Activated T-cell treated with anti-CD3 and anti-CD28 coated beads, Interleukin-2, amount 50 U/mL, for 72 hours (primary cell): Measurements from ENCODE around the gene ADAMTS17. TPM values are rescaled to one million over a fixed set of nuclear protein-coding genes. Genes with fewer than 3 reads are reported as not detected.

Experiments used
- ATAC-seq, 2 donors: fragments of 150-1000 bp; cut with Tn5 transposase; replicated peaks in 1 of 2; 2 replicates each; pipeline ENCODE4 v1.10.0; 2021; ENCODE audit warnings: moderate library complexity in 2 of 2, mild to moderate bottlenecking in 1 of 2
- DNase-seq, 2 donors: peaks; one replicate each; pipeline ENCODE4 v3.0.0; 2021 to 2022; ENCODE audit warnings: mixed read lengths in 1 of 2
- H3K27ac Mint-ChIP-seq: one replicate; pipeline ENCODE4 v1.8.0; 2022; ENCODE audit warnings: mild to moderate bottlenecking, moderate library complexity, mixed read lengths
- H3K27me3 Mint-ChIP-seq: one replicate; pipeline ENCODE4 v1.8.0; 2022; ENCODE audit warnings: low read depth, mixed read lengths
- H3K36me3 Mint-ChIP-seq, 2 donors: one replicate each; pipeline ENCODE4 v1.8.0; 2022; ENCODE audit warnings: mixed read lengths in 2 of 2, mild to moderate bottlenecking in 1 of 2; ENCODE audit not compliant: insufficient read depth in 2 of 2
- H3K4me1 Mint-ChIP-seq: one replicate; pipeline ENCODE4 v1.8.0; 2022; ENCODE audit warnings: low read depth, mixed read lengths
- H3K4me3 Mint-ChIP-seq, 2 donors: one replicate each; pipeline ENCODE4 v1.8.0; 2022; ENCODE audit warnings: mild to moderate bottlenecking in 2 of 2, mixed read lengths in 2 of 2, moderate library complexity in 2 of 2
- H3K9me3 Mint-ChIP-seq, 2 donors: one replicate each; pipeline ENCODE4 v1.8.0; 2022; ENCODE audit warnings: mixed read lengths in 2 of 2
- total RNA-seq, 2 donors: library from RNA; stranded (reverse); gene quantifications; one replicate each; pipeline ENCODE4 v1.2.3, GENCODE V29; 2022

ADAMTS17 gene
- total RNA-seq, 2 donors from 2014 or later = 2.4 to 2.6 TPM

DNA sequence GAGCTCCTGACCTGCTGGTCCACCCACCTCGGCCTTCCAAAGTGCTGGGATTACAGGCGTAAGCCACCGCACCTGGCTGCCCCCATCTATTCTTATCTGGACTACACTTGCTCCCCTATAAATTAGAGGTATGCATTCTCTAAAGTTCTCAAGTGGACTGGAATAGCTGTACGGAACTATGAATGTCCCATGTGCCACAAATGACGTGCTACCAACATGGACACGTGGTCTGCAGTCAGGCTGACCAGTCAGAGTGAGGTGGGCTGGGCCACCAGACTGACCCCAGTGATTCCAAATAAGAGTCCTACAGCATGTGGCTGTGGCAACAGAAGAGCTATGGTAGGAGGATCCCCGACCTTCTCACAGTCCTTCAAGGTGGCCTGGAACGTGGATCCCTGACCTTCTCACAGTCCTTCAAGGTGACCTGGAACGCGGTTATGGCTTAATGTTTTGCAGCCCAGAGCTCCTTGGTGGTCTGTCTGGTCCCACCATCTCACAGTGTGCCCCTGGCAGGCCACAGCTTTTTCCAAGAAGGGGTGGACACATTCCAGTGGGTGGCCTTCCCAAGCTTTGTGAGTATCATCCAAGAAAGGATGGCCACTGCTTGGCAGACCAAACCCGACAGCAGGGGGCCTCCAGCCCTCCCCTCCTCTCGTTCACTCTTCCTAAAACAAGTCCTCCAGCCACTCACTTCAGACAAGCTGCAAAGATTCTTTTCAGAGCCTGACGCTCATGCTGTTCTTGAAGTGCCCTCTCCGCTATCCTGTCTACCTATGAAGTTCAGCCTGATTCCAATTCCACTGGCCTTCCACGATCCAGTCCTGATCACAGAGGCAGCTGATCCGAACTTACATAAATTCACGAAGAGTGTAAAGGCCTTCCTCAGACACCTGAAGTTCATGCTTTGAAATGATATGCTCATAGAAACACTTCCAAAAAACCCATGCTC lies 4.4 kb downstream of the ADAMTS17 start:
- peaks cover 22% of the 10 kb centered on the region for H3K4me1 Mint-ChIP-seq
- no peak for DNase-seq

DNA sequence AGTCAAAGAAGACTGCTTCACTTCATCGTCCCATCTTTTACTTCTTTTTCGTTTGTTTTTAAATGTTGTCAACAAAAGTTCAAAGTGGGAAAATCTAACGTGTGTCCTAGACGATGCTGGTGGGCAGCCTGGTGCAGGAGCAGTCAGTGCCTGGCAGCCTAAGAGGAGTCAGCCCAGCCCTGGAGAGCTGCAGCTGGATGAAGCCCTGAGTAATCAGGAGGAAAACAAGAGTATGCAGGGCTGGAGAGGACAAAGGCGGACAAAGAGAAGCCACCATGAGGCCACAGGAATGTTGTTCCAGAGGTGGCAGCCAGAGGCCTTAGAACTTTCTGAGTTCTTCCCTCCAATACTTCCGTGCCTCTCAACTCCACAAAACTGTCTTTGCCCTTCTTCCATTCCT lies 5.7 kb downstream of the ADAMTS17 start:
- Mint-ChIP-seq H3K36me3 (no peaks in the 10 kb centered on the region), H3K27me3 (peaks cover 17% of the 10 kb centered on the region), H3K4me3 (no peak overlapping the region), H3K27ac (no peak overlapping the region), H3K9me3 (no peaks in the 10 kb centered on the region), H3K4me1 (peaks cover 32% of the 10 kb centered on the region)
- ATAC-seq = no peak
- DNase-seq = no peak

More for the DNA sequence above, 4.4 kb downstream of the ADAMTS17 start:
- peaks cover 10% of the 10 kb centered on the region for H3K27me3 Mint-ChIP-seq
- H3K4me3 Mint-ChIP-seq = no peak overlapping the region
- ATAC-seq = no peak
- no peaks in the 10 kb centered on the region for H3K9me3 Mint-ChIP-seq
- no peaks in the 10 kb centered on the region for H3K36me3 Mint-ChIP-seq
- H3K27ac Mint-ChIP-seq = no peak overlapping the region

DNA sequence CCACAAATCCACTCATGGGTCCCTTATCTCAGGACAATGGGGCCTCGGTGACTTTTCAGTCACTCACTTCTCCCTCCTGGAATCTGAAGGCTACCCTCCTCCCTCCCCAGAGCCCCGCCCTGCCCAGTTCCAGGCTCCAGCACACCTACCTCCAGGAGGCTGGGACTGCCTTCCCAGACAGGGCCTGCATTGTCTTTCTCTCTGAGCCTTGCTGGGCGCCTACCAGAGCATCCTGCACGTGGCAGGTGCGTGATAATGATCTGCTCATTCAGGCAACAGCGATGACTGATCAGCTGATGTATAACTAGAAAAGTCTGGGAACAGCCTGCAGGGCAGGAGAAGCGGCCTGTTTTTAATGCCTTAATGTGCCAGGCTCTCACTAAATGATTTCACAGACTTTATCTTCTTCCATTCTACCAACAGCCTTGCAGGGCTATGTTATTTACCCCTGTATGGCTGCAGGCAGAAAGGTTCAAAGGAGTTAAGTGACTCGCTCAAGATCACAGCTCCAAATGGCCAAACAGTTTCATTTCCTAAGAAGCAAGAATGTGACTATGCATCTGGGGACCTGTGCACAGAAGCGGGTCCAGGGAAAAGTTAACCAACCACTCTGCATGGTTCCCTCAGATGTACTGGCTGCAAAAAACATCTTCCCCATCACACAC lies 6.3 kb downstream of the ADAMTS17 start:
- DNase-seq (no peak), ATAC-seq (no peak)
- Mint-ChIP-seq H3K36me3 (no peaks in the 10 kb centered on the region), H3K9me3 (no peaks in the 10 kb centered on the region), H3K4me1 (peaks cover 38% of the 10 kb centered on the region), H3K27ac (no peak overlapping the region), H3K4me3 (no peak overlapping the region), H3K27me3 (peaks cover 17% of the 10 kb centered on the region)

DNA sequence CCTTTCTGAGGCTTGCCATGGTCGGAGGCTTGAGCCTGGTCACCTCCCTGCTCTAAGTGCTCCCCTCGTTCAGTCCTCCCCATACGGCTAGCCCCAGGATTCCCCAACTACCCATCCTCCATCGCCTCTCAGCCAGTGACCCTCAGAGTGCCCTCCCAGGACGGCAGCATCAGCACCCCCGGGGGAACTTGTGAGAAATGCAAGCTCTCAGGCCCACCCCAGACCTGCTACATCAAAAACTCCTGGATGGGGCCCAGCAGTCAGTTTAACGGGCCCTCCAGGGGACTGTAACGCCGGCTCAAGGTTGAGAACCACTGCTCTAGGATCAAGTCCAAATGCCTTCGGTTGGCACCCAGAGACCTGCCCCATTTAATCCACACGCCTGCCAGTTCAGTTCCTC lies 6.9 kb downstream of the ADAMTS17 start:
- no peaks in the 10 kb centered on the region for H3K9me3 Mint-ChIP-seq
- ATAC-seq (no peak), DNase-seq (no peak)
- peaks cover 16% of the 10 kb centered on the region for H3K27me3 Mint-ChIP-seq
- H3K27ac Mint-ChIP-seq = no peak overlapping the region
- H3K36me3 Mint-ChIP-seq = no peaks in the 10 kb centered on the region
- H3K4me1 Mint-ChIP-seq = peaks cover 43% of the 10 kb centered on the region
- H3K4me3 Mint-ChIP-seq = no peak overlapping the region

DNA sequence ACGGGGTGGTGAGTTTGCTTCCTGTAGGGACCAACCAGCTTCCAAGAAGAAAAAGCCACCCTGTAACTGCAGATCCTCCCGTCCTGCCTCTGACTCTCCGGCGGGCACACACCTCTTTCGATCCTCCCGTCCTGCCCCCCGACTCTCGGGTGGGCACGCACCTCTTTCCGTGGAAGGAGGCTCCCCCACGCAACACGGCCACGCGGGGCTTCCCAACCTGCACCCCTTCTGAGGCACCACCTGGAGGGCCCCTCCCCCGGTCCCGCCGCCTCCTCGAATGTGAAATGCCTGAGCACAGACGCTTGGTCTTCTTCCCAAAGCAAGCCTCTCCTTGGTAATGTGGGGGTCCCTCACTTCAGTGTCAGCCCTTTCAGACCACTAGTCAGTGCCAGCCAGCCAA lies 7.3 kb downstream of the ADAMTS17 start:
- Mint-ChIP-seq H3K36me3 (no peaks in the 10 kb centered on the region), H3K27me3 (peaks cover 12% of the 10 kb centered on the region), H3K27ac (no peak overlapping the region), H3K4me1 (peaks cover 48% of the 10 kb centered on the region), H3K9me3 (no peaks in the 10 kb centered on the region), H3K4me3 (no peak overlapping the region)
- no peak for DNase-seq
- no peak for ATAC-seq

DNA sequence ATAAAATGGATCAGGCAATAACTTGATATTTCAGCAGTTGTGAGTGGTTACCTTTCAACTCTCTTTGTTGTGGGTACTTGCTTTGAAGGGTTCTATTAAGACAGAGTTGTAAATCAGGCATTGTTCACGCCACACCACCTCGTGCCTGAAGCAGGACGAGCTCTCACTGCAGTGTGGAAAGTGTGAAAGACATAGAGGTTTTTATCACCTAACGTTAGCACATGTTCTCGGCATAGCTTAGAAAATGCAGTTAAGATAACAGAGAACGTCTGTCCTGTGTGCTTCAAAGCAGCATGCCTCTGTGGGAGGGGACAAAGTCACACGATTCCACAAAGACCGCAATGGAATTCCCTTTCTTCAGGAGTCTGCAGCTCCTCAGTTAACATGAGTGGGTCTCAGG lies 7.8 kb downstream of the ADAMTS17 start:
- peaks cover 7% of the 10 kb centered on the region for H3K27me3 Mint-ChIP-seq

DNA sequence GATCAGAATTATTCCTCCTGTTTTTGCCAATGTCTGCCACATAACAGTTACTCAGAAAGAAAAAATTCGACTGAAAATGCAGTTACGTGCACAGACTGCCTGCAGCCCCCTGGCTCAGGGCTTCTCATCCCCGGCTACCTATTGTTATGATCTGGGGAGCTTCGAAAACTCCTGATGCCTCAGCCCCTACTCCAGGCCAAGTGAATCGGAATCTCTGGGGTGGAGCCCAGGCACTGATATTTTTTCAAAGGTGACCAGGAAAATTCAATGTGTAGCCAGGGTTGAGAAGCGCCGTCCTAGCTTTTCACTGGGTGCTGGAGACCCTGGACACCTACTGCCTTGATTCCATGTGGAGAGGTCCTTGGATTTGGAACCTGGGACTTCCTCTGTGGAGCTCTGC lies 8.5 kb downstream of the ADAMTS17 start:
- H3K4me3 Mint-ChIP-seq = no peak overlapping the region
- DNase-seq = no peak
- peaks cover 7% of the 10 kb centered on the region for H3K27me3 Mint-ChIP-seq
- peaks cover 50% of the 10 kb centered on the region for H3K4me1 Mint-ChIP-seq
- H3K36me3 Mint-ChIP-seq = no peaks in the 10 kb centered on the region
- ATAC-seq = no peak
- H3K9me3 Mint-ChIP-seq = no peaks in the 10 kb centered on the region
- H3K27ac Mint-ChIP-seq = no peak overlapping the region

More for the DNA sequence above, 7.8 kb downstream of the ADAMTS17 start:
- Mint-ChIP-seq H3K9me3 (no peaks in the 10 kb centered on the region), H3K36me3 (no peaks in the 10 kb centered on the region), H3K4me3 (no peak overlapping the region), H3K4me1 (peaks cover 50% of the 10 kb centered on the region), H3K27ac (no peak overlapping the region)
- DNase-seq = no peak
- no peak for ATAC-seq

DNA sequence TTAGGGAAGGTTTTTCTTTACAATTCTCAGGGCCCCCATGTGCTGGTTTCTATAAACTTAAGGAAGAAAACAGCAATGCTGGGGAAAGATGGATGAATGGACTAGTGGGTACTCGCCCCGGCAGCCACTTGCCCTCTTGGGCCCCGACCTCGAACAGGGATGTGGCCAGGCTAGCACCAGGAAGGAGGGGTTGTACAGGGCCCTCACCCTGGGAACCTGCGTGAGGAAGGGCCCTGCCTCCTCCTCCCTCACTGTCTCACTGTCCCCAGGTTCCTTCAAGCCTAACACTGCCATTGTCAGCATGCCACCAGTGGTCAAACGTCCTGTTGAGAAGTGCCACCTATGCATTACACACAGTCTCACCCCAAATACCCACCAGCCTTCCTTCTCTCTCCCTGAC lies 9.1 kb downstream of the ADAMTS17 start:
- Mint-ChIP-seq H3K4me3 (no peak overlapping the region), H3K4me1 (peaks cover 50% of the 10 kb centered on the region), H3K27ac (no peak overlapping the region), H3K27me3 (peaks cover 7% of the 10 kb centered on the region), H3K36me3 (no peaks in the 10 kb centered on the region), H3K9me3 (no peaks in the 10 kb centered on the region)
- no peak for DNase-seq
- no peak for ATAC-seq

DNA sequence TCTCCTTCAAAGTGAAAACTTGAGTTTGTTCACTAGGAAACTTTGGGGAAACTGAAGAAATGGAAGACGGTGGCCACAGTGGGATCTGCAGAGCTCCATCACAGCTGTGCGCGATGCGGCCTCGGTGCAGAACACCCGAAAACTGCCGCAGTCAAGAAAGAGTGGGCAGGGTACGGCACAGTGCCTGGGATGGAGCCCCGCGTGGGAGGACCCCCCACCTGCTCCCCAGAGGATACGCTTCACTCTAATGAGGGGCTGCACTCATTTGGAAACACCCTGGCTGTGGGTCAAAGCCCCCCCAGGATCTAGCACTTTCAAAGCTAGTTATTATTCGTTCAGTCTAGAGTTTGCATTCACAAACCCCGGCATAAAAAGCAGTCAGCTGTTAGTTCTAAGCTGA lies 9.5 kb downstream of the ADAMTS17 start:
- H3K9me3 Mint-ChIP-seq = no peaks in the 10 kb centered on the region
- H3K27ac Mint-ChIP-seq = no peak overlapping the region
- no peaks in the 10 kb centered on the region for H3K36me3 Mint-ChIP-seq
- H3K4me1 Mint-ChIP-seq = peaks cover 50% of the 10 kb centered on the region
- no peak overlapping the region for H3K4me3 Mint-ChIP-seq
- no peak for DNase-seq
- peaks cover 7% of the 10 kb centered on the region for H3K27me3 Mint-ChIP-seq
- no peak for ATAC-seq

DNA sequence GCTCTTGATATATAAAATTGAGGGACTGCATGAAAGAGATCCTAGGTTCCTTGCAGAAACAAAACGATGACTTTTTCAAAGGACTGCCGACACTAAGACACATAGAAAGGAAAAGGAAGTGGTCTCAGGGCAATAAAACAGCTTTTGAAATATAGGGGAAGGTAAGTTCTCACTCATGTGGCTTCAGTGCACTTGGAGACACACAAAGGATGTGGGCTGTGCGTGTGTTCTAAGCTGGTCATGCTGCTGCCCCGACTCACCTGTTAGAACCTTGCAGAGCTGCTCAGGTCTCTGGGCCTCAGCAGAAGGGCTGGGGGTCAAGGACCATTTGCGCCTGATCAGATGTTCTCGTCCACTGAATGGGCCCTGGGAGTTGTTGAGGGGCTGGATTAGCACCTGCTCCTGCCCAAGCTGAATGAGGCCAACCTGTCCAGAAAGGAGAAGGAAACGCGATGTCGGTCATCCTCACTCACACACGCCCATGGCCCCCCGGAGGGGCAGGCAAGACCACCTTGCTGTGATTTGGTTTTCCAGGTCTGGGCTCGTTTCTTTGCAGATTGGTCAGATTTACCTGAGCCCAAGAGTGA lies 11.1 kb downstream of the ADAMTS17 start:
- Mint-ChIP-seq H3K36me3 (no peaks in the 10 kb centered on the region), H3K4me3 (peak overlapping the region; percentile 64 to 83), H3K4me1 (peaks cover 48% of the 10 kb centered on the region), H3K27me3 (peaks cover 7% of the 10 kb centered on the region), H3K9me3 (no peaks in the 10 kb centered on the region), H3K27ac (no peak overlapping the region)
- DNase-seq (peak; percentile 38 to 42), ATAC-seq (peak; percentile 85 to 86)

DNA sequence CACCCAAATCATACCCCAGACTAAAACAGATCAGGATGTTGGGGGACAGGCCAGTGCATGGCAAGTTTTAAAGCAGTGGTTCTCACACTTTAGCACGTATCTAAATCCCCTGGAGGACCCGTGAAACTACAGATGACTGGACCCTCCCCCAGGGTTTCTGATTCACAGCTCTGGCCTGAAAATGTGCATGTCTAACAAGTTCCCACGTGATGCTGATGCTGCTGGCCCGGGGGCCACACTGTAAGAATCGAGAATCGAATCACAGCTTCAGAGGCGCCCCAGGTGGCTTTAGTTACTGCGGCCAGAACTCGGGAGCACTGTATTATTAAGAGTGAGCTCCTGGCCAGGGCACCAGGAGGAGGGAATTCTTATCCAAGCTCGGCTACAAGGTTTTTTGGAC lies 11.6 kb downstream of the ADAMTS17 start:
- Mint-ChIP-seq H3K9me3 (no peaks in the 10 kb centered on the region), H3K4me1 (peaks cover 43% of the 10 kb centered on the region), H3K27me3 (peaks cover 7% of the 10 kb centered on the region), H3K4me3 (peak overlapping the region; percentile 64 to 83), H3K36me3 (no peaks in the 10 kb centered on the region), H3K27ac (peak overlapping the region; percentile 34)
- peak; percentile 50 to 64 for DNase-seq
- peak; percentile 84 to 85 for ATAC-seq

DNA sequence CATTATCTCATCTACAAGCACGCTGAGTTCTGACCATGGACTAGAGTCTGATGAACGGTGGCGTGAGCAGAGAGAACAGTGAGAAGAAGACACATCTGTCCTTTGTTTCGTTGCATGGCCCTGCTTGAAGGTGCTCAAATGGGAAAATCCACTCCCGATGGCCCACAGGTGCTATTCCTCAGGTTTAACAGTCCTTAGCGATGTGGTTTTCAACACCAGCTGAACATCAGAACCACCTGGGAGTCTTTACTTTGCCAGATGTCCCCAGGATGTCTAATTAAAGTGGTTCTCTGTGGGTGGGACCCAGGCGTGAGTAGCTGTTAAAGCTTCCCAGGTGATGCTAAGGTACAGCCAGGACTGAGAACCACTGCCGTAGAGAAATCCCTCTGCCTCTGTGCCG lies 13.0 kb downstream of the ADAMTS17 start:
- DNase-seq = no peak
- H3K4me1 Mint-ChIP-seq = peaks cover 37% of the 10 kb centered on the region
- no peaks in the 10 kb centered on the region for H3K36me3 Mint-ChIP-seq
- H3K27me3 Mint-ChIP-seq = peaks cover 7% of the 10 kb centered on the region
- ATAC-seq = no peak
- no peak overlapping the region for H3K27ac Mint-ChIP-seq
- H3K4me3 Mint-ChIP-seq = no peak overlapping the region
- H3K9me3 Mint-ChIP-seq = no peaks in the 10 kb centered on the region

DNA sequence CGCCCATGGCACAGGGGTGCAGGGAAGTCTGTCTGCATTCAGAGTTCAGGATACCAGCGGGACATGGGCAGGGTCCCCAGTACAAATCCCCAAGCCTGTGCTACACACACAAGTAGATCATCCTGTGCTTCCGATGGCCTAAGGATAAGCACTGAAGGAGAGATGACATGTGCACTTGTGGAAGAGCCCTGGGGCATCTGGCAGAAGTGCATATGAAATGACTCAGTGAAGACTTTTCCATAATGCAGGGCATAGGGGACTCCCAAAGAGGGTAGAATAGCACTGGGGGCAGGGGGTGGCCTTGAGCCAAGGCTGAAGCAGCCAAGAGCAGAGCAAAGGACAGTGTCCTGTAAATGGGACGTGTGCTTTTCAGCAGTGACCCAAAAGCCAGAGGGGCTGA lies 22.9 kb downstream of the ADAMTS17 start:
- ATAC-seq = no peak
- Mint-ChIP-seq H3K9me3 (no peaks in the 10 kb centered on the region), H3K4me1 (no peaks in the 10 kb centered on the region), H3K36me3 (peaks cover 3 to 12% of the 10 kb centered on the region in 2 donors), H3K27me3 (no peaks in the 10 kb centered on the region), H3K27ac (no peak overlapping the region), H3K4me3 (no peak overlapping the region)
- no peak for DNase-seq
